Neural progenitor cell (in vitro differentiated cells): Measurements from ENCODE around the gene GK. TPM values are rescaled to one million over a fixed set of nuclear protein-coding genes. Genes with fewer than 3 reads are reported as not detected.

Source experiments
- DNase-seq: peaks from one replicate; pipeline ENCODE4 v3.0.0-alpha.2; 2016; ENCODE audit warnings: low spot score
- H2AFZ ChIP-seq: fragments of 200-600 bp; sonication (generic); replicated peaks from 2 replicates; pipeline ENCODE4 v1.6.1; 2016; ENCODE audit warnings: antibody characterized with exemption
- H3F3A ChIP-seq: fragments of 200-600 bp; sonication (generic); 2 replicates; pipeline ENCODE4 v1.6.1; 2016; ENCODE audit warnings: antibody characterized with exemption, low read depth
- H3K27ac ChIP-seq: fragments of 200-600 bp; sonication (generic); 2 replicates; pipeline ENCODE4 v1.5.1; 2016; ENCODE audit warnings: mild to moderate bottlenecking
- H3K27me3 ChIP-seq: fragments of 200-600 bp; sonication (generic); 2 replicates; pipeline ENCODE4 v1.6.1; 2016; ENCODE audit warnings: mild to moderate bottlenecking, moderate library complexity
- H3K36me3 ChIP-seq: fragments of 200-600 bp; sonication (generic); 2 replicates; pipeline ENCODE4 v1.5.1; 2016
- H3K4me1 ChIP-seq: fragments of 200-600 bp; sonication (generic); 2 replicates; pipeline ENCODE4 v1.6.1; 2016; ENCODE audit warnings: mixed run types
- H3K4me2 ChIP-seq: fragments of 200-600 bp; sonication (generic); 2 replicates; pipeline ENCODE4 v1.6.1; 2016
- H3K4me3 ChIP-seq: fragments of 200-600 bp; sonication (generic); 2 replicates; pipeline ENCODE4 v1.5.1; 2016
- H3K79me2 ChIP-seq: fragments of 200-600 bp; sonication (generic); 2 replicates; pipeline ENCODE4 v1.6.1; 2016; ENCODE audit warnings: low read depth
- H3K9ac ChIP-seq: fragments of 200-600 bp; sonication (generic); 2 replicates; pipeline ENCODE4 v1.6.1; 2016
- H3K9me3 ChIP-seq: fragments of 200-600 bp; sonication (generic); 2 replicates; pipeline ENCODE4 v1.5.1; 2016; ENCODE audit warnings: low read depth
- H4K20me1 ChIP-seq: fragments of 200-600 bp; sonication (generic); 2 replicates; pipeline ENCODE4 v1.6.1; 2016; ENCODE audit warnings: low read depth
- H3K27ac Mint-ChIP-seq: 3 replicates; pipeline ENCODE4 v1.8.0; 2021; ENCODE audit warnings: mixed read lengths
- H3K27me3 Mint-ChIP-seq: 2 replicates; pipeline ENCODE4 v1.8.0; 2022; ENCODE audit warnings: low read depth, mild to moderate bottlenecking, inconsistent platforms, moderate library complexity, mixed read lengths; ENCODE audit not compliant: insufficient read depth
- H3K36me3 Mint-ChIP-seq: 3 replicates; pipeline ENCODE4 v1.8.0; 2021; ENCODE audit warnings: mixed read lengths
- H3K4me1 Mint-ChIP-seq: 3 replicates; pipeline ENCODE4 v1.8.0; 2021; ENCODE audit warnings: mixed read lengths
- H3K4me3 Mint-ChIP-seq: 3 replicates; pipeline ENCODE4 v1.8.0; 2021; ENCODE audit warnings: mild to moderate bottlenecking, moderate library complexity, mixed read lengths
- H3K9me3 Mint-ChIP-seq: 3 replicates; pipeline ENCODE4 v1.8.0; 2020; ENCODE audit warnings: mixed read lengths
- EZH2 ChIP-seq: fragments of 200-600 bp; sonication (generic); IDR thresholded peaks from 2 replicates; pipeline ENCODE4 v1.6.1; 2017; ENCODE audit warnings: antibody characterized with exemption, mild to moderate bottlenecking, moderate library complexity
- EZH2phosphoT487 ChIP-seq: fragments of 200-600 bp; sonication (generic); IDR thresholded peaks from 2 replicates; pipeline ENCODE4 v1.6.1; 2017; ENCODE audit warnings: antibody characterized with exemption
- total RNA-seq: library from RNA; depleted of rRNA; stranded (reverse); fragments of >200 nt; gene quantifications from 2 replicates; pipeline ENCODE4 v1.2.3, GENCODE V29; 2015; ENCODE audit warnings: low replicate concordance
- TF ChIP-seq, protein P1 (sequence below): fragments of 200-600 bp; sonication (generic); IDR thresholded peaks from 2 replicates; pipeline ENCODE4 v1.5.1; 2017; ENCODE audit warnings: antibody characterized with exemption, mild to moderate bottlenecking

Gene GK
- total RNA-seq, 1 donor from 2014 or later: 4.4 TPM

GRCh38 chrX:30659421-30659820 lies 6.2 kb downstream of the GK start:
- peaks cover 3% of the 10 kb centered on the region for H3K9me3 Mint-ChIP-seq
- H3K4me1 Mint-ChIP-seq: no peaks in the 10 kb centered on the region
- DNase-seq: no peak
- peaks cover 6% of the 10 kb centered on the region for H3K36me3 Mint-ChIP-seq
- TF ChIP-seq EZH2 (no peak), EZH2phosphoT487 (no peak)
- TF ChIP-seq, protein P1, sequence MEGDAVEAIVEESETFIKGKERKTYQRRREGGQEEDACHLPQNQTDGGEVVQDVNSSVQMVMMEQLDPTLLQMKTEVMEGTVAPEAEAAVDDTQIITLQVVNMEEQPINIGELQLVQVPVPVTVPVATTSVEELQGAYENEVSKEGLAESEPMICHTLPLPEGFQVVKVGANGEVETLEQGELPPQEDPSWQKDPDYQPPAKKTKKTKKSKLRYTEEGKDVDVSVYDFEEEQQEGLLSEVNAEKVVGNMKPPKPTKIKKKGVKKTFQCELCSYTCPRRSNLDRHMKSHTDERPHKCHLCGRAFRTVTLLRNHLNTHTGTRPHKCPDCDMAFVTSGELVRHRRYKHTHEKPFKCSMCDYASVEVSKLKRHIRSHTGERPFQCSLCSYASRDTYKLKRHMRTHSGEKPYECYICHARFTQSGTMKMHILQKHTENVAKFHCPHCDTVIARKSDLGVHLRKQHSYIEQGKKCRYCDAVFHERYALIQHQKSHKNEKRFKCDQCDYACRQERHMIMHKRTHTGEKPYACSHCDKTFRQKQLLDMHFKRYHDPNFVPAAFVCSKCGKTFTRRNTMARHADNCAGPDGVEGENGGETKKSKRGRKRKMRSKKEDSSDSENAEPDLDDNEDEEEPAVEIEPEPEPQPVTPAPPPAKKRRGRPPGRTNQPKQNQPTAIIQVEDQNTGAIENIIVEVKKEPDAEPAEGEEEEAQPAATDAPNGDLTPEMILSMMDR: no peak
- H3K36me3 ChIP-seq: no peaks in the 10 kb centered on the region
- H3K4me1 ChIP-seq: no peaks in the 10 kb centered on the region
- no peak overlapping the region for H2AFZ ChIP-seq
- H3K27ac ChIP-seq: no peak overlapping the region
- H3F3A ChIP-seq: no peaks in the 10 kb centered on the region
- no peaks in the 10 kb centered on the region for H3K79me2 ChIP-seq
- H3K4me3 ChIP-seq: no peak overlapping the region
- H4K20me1 ChIP-seq: no peaks in the 10 kb centered on the region
- no peaks in the 10 kb centered on the region for H3K27me3 Mint-ChIP-seq
- no peak overlapping the region for H3K4me3 Mint-ChIP-seq
- H3K9me3 ChIP-seq: no peaks in the 10 kb centered on the region
- H3K27me3 ChIP-seq: no peaks in the 10 kb centered on the region
- H3K9ac ChIP-seq: no peak overlapping the region
- no peak overlapping the region for H3K4me2 ChIP-seq
- H3K27ac Mint-ChIP-seq: no peak overlapping the region

DNA sequence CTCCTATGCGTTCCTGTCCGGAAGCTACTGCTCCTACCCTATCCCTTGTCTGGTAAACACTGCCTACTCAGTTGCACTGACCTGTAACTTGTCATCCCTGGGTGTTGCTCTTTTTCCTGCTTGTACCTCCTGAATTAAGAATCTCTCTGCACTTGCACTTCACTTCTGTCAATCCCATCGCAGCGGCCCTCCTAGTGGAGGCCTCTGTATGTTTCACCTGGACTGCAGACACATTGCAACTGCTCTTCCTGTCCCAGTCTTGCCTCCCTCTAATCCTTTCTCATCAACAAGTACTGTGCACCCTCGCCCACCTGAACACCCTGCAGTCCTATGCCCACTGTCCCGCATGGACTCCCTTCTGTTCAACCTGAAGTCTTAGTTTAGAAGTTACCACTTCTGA lies 8.0 kb downstream of the GK start:
- Histone ChIP-seq H3K9me3 (no peaks in the 10 kb centered on the region), H4K20me1 (no peaks in the 10 kb centered on the region), H2AFZ (no peak overlapping the region), H3K4me1 (no peaks in the 10 kb centered on the region), H3K79me2 (no peaks in the 10 kb centered on the region), H3K9ac (no peak overlapping the region), H3K27me3 (no peaks in the 10 kb centered on the region), H3F3A (no peaks in the 10 kb centered on the region), H3K27ac (no peak overlapping the region), H3K4me2 (no peak overlapping the region), H3K4me3 (no peak overlapping the region), H3K36me3 (no peaks in the 10 kb centered on the region)
- Mint-ChIP-seq H3K36me3 (peaks cover 8% of the 10 kb centered on the region), H3K27me3 (no peaks in the 10 kb centered on the region), H3K4me3 (no peak overlapping the region), H3K27ac (no peak overlapping the region), H3K9me3 (peaks cover 3% of the 10 kb centered on the region), H3K4me1 (no peaks in the 10 kb centered on the region)
- no peak for DNase-seq
- no peak for TF ChIP-seq EZH2
- TF ChIP-seq EZH2phosphoT487: no peak
- TF ChIP-seq, protein P1: no peak

DNA sequence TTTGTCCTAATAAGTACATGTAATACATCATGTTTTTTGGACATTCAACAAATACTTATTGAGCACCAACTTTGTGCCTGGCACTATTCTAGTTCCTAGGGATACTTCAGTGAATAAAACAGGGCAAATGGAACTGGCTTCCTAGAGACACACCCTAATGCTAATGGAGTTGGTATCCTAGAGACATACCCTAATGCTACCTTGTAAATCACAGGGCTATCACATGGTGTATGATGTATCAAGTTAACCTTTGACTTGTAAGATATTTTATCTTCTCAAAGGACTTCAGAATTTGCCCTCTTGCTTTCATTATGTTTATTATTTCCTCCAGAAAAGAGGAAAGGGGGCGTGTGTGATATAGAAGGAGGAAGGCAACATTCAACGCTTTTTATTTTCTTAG lies 10.1 kb downstream of the GK start:
- H3K27ac ChIP-seq: no peak overlapping the region
- H3K36me3 ChIP-seq: no peaks in the 10 kb centered on the region
- no peaks in the 10 kb centered on the region for H3K79me2 ChIP-seq
- no peak overlapping the region for H3K4me3 ChIP-seq
- no peak for DNase-seq
- H3K4me1 ChIP-seq: no peaks in the 10 kb centered on the region
- no peaks in the 10 kb centered on the region for H3F3A ChIP-seq
- no peak overlapping the region for H3K4me2 ChIP-seq
- Mint-ChIP-seq H3K27me3 (no peaks in the 10 kb centered on the region), H3K9me3 (peaks cover 3% of the 10 kb centered on the region), H3K36me3 (peaks cover 8% of the 10 kb centered on the region), H3K27ac (no peak overlapping the region), H3K4me3 (no peak overlapping the region), H3K4me1 (no peaks in the 10 kb centered on the region)
- H4K20me1 ChIP-seq: no peaks in the 10 kb centered on the region
- H3K9me3 ChIP-seq: no peaks in the 10 kb centered on the region
- no peaks in the 10 kb centered on the region for H3K27me3 ChIP-seq
- TF ChIP-seq EZH2: no peak
- no peak for TF ChIP-seq EZH2phosphoT487
- TF ChIP-seq, protein P1: no peak
- H2AFZ ChIP-seq: no peak overlapping the region
- no peak overlapping the region for H3K9ac ChIP-seq

DNA sequence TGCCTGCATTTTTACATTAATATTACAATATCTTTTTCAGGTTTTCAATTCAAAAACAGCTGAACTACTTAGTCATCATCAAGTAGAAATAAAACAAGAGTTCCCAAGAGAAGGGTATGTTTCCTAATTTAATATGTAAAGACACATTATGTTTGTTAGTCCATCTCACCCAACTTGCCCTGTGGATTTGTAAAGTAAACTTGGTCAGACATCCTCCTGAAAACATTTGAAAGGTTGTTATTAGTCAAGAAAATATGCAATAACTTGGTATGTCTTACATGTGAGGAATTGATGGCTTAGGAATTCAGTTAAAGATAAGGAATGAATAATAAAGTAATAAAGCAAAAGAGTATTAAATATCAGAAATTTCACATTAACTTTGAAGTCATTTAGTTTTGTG lies 12.2 kb downstream of the GK start:
- no peak for DNase-seq

More for the DNA sequence above, 12.2 kb downstream of the GK start:
- peaks cover 10% of the 10 kb centered on the region for H3K36me3 Mint-ChIP-seq
- no peaks in the 10 kb centered on the region for H3K79me2 ChIP-seq
- no peaks in the 10 kb centered on the region for H3K9me3 ChIP-seq
- no peak overlapping the region for H3K27ac Mint-ChIP-seq
- H3K27me3 Mint-ChIP-seq: no peaks in the 10 kb centered on the region
- no peaks in the 10 kb centered on the region for H3F3A ChIP-seq
- H3K9me3 Mint-ChIP-seq: peaks cover 3% of the 10 kb centered on the region
- H3K4me1 ChIP-seq: no peaks in the 10 kb centered on the region
- H3K9ac ChIP-seq: no peak overlapping the region
- H3K4me3 ChIP-seq: no peak overlapping the region
- no peaks in the 10 kb centered on the region for H3K36me3 ChIP-seq
- H3K4me2 ChIP-seq: no peak overlapping the region
- H3K4me1 Mint-ChIP-seq: no peaks in the 10 kb centered on the region
- H2AFZ ChIP-seq: no peak overlapping the region
- no peaks in the 10 kb centered on the region for H4K20me1 ChIP-seq
- no peak overlapping the region for H3K4me3 Mint-ChIP-seq
- TF ChIP-seq EZH2: no peak
- no peak for TF ChIP-seq EZH2phosphoT487
- TF ChIP-seq, protein P1: no peak
- no peaks in the 10 kb centered on the region for H3K27me3 ChIP-seq
- no peak overlapping the region for H3K27ac ChIP-seq
